Right lobe of liver (tissue), 6 donors: ENCODE measurements around the gene MPHOSPH10. TPM values are rescaled to one million over a fixed set of nuclear protein-coding genes. Genes with fewer than 3 reads are reported as not detected.
"Not testable (repeated sequence)": the region's sequence is repeated elsewhere in the genome, so short reads cannot be mapped to it uniquely, and the experiment has no call there.

Experiments used
- ATAC-seq, 4 donors: fragments of 200-7000 bp; cut with Tn5 transposase; one replicate each; pipeline ENCODE4 v1.9.1; 2020; ENCODE audit warnings: mild to moderate bottlenecking in 4 of 4, moderate library complexity in 4 of 4
- DNase-seq, 3 donors: peaks; one replicate each; pipeline ENCODE4 v3.0.0-alpha.2; 2020
- H3K27ac ChIP-seq, 3 donors: fragments of 200-600 bp; one replicate each; pipeline ENCODE4 v1.8.0; 2022
- H3K27me3 ChIP-seq, 2 donors: fragments of 200-600 bp; one replicate each; pipeline ENCODE4 v1.8.0; 2022
- H3K36me3 ChIP-seq, 4 donors: fragments of 200-600 bp; sonication (generic) in 1 of 4; one replicate each; pipeline versions ENCODE4 v1.5.1 to v1.8.0; 2017 to 2022; ENCODE audit warnings: control low read depth in 1 of 4
- H3K4me1 ChIP-seq, 4 donors: fragments of 200-600 bp; sonication (generic) in 1 of 4; one replicate each; pipeline versions ENCODE4 v1.5.1 to v1.8.0; 2017 to 2022; ENCODE audit warnings: control low read depth in 1 of 4
- H3K4me3 ChIP-seq, 3 donors: fragments of 200-600 bp; one replicate each; pipeline ENCODE4 v1.8.0; 2022
- H3K9me3 ChIP-seq, 4 donors: fragments of 200-600 bp; sonication (generic) in 1 of 4; one replicate each; pipeline versions ENCODE4 v1.5.1 to v1.8.0; 2017 to 2022; ENCODE audit warnings: control low read depth in 1 of 4
- CTCF ChIP-seq, 4 donors: fragments of 200-600 bp in 3 of 4; fragments of 450-650 bp in 1 of 4; IDR thresholded peaks; one replicate each; pipeline versions ENCODE4 v1.5.1 to v1.8.0; 2016 to 2022; ENCODE audit warnings: antibody characterized with exemption in 4 of 4, mild to moderate bottlenecking in 2 of 4
- POLR2A ChIP-seq: fragments of 450-650 bp; IDR thresholded peaks from one replicate; pipeline ENCODE4 v1.6.1; 2017; ENCODE audit warnings: antibody characterized with exemption, mild to moderate bottlenecking
- WGBS: methylation state at CpG from one replicate; pipeline ENCODE4 v1.1.6; 2018; ENCODE audit warnings: low coverage, low lambda C conversion rate; ENCODE audit not compliant: insufficient coverage; ENCODE audit errors: missing lambda C conversion rate; 5-methylcytosine and 5-hydroxymethylcytosine counted together
- intact Hi-C, 2 donors: fragments of 100-400 bp; cut with DNase I; formaldehyde crosslinking; loops; one replicate each; pipeline versions ENCODE4 v1.11.2 to v1.14.1; 2022
- total RNA-seq, 6 experiments: library from RNA; depleted of rRNA in 2 of 6; stranded (reverse); fragments of >200 nt in 2 of 6; fragmentation: NEBNext Ultra II Directional in 3 of 6; extraction: Animal tissue kit (Norgen Biotek cat#: 25700) in 3 of 6; gene quantifications; one replicate each; pipeline versions ENCODE4 v1.1.0 to v1.2.4, GENCODE V29; 2016 to 2023
- donor health status: DM: no; HTN: yes; CAD: no.
- donor health status: DM: no; HTN: no; CAD: no.
- donor health status: DM: no; HTN: no; CAD: no.
- donor health status: DM: no; HTN: yes; CAD: no.
- donor health status: DM: no; HTN: yes; CAD: no.

MPHOSPH10 gene
- total RNA-seq, 6 experiments from 2014 or later = 10.4 to 14.3 (median 12.8) TPM

- H3K36me3 ChIP-seq, intact Hi-C loops, H3K27me3 ChIP-seq, H3K4me3 ChIP-seq, H3K4me1 ChIP-seq, ATAC-seq, DNase-seq, H3K9me3 ChIP-seq, H3K27ac ChIP-seq: not testable (repeated sequence)
- 87% methylated on average over 4 of the region's 33 CpGs for WGBS
Measured at GRCh38 chr2:71092491-71093260, 37.8 kb upstream of the MPHOSPH10 start.

- peak; percentile 51 to 68 (median 64) for DNase-seq
- Histone ChIP-seq H3K27me3 (no peaks in the 10 kb centered on the region), H3K4me1 (no peaks in the 10 kb centered on the region), H3K36me3 (no peaks in the 10 kb centered on the region), H3K4me3 (no peak overlapping the region), H3K27ac (no peak overlapping the region), H3K9me3 (no peaks in the 10 kb centered on the region)
- TF ChIP-seq CTCF (IDR thresholded peaks at IDR 0.05) = peak; percentile 58 to 80 (median 76)
- no peak for TF ChIP-seq POLR2A
- WGBS = 2% methylated on average over 3 of the region's 3 CpGs
- intact Hi-C loops = no loop called here
- peak; percentile 91 to 97 (median 96) for ATAC-seq
Measured at GRCh38 chr2:71100195-71100964, 30.1 kb upstream of the MPHOSPH10 start.

GRCh38 chr2:71101656-71102055 is 28.8 kb upstream of the MPHOSPH10 start:
- TF ChIP-seq POLR2A (no peak), CTCF (IDR thresholded peaks at IDR 0.05) (no peak)
- intact Hi-C loops = no loop called here
- 33% methylated on average over 2 of the region's 2 CpGs for WGBS
- Histone ChIP-seq H3K27me3 (no peaks in the 10 kb centered on the region), H3K36me3 (no peaks in the 10 kb centered on the region), H3K4me3 (no peak overlapping the region), H3K4me1 (no peaks in the 10 kb centered on the region), H3K27ac (no peak overlapping the region), H3K9me3 (no peaks in the 10 kb centered on the region)
- DNase-seq = no peak
- no peak for ATAC-seq

GRCh38 chr2:71102981-71103681 is 27.3 kb upstream of the MPHOSPH10 start:
- H3K27ac ChIP-seq = no peak overlapping the region
- DNase-seq (no peak), ATAC-seq (no peak)
- intact Hi-C loops = no loop called here
- no peaks in the 10 kb centered on the region for H3K9me3 ChIP-seq
- 33% methylated on average over 4 of the region's 6 CpGs for WGBS
- no peaks in the 10 kb centered on the region for H3K27me3 ChIP-seq
- TF ChIP-seq POLR2A (no peak), CTCF (IDR thresholded peaks at IDR 0.05) (no peak)
- no peak overlapping the region for H3K4me3 ChIP-seq
- H3K4me1 ChIP-seq = no peaks in the 10 kb centered on the region
- no peaks in the 10 kb centered on the region for H3K36me3 ChIP-seq
